NCI-H2196 (cell line): ENCODE results near the gene ASB3.
A peak's percentile ranks its signal among the peaks of the same experiment; 100 is the strongest.
"Not testable (repeated sequence)": the region's sequence is repeated elsewhere in the genome, so short reads cannot be mapped to it uniquely, and the experiment has no call there.

Experiments used
- DNase-seq: peaks from one replicate; lab custom pipeline; 2025; ENCODE audit not compliant: unreplicated experiment; lab: John Stamatoyannopoulos, UW

ASB3 gene

GRCh38 chr2:53786705-53787613 is at the start of gene ASB3, which contains the start of gene ERLEC1:
Gene ASB3, minus strand, starts transcription at chr2:53786953. Its CDS starts 21,381 bp downstream, at chr2:53765572.
Gene ERLEC1, plus strand, starts transcription at chr2:53787044. Its CDS starts 167 bp downstream, at chr2:53787211.
- DNase-seq, result peak; percentile 63

GRCh38 chr2:53829980-53830290 is 43.2 kb upstream of the ASB3 start:
- not testable (repeated sequence) for DNase-seq

- DNase-seq, result no peak
Measured at GRCh38 chr2:53829273-53829979, 42.7 kb upstream of the ASB3 start.

- DNase-seq, result no peak
Measured at GRCh38 chr2:53828331-53828730, 41.6 kb upstream of the ASB3 start.

GRCh38 chr2:53827398-53828175 is 40.8 kb upstream of the ASB3 start:
- DNase-seq, result no peak

- no peak for DNase-seq
Measured at GRCh38 chr2:53826587-53827397, 40.0 kb upstream of the ASB3 start.

GRCh38 chr2:53826030-53826410 is 39.3 kb upstream of the ASB3 start:
- DNase-seq, result no peak

GRCh38 chr2:53823639-53824038 is 36.9 kb upstream of the ASB3 start:
- DNase-seq, result not testable (repeated sequence)

- DNase-seq, result no peak
Measured at GRCh38 chr2:53821810-53822209, 35.1 kb upstream of the ASB3 start.

- no peak for DNase-seq
Measured at GRCh38 chr2:53820711-53821110, 34.0 kb upstream of the ASB3 start.

GRCh38 chr2:53820048-53820447 is 33.3 kb upstream of the ASB3 start:
- DNase-seq, result no peak

- DNase-seq, result no peak
Measured at GRCh38 chr2:53819634-53820033, 32.9 kb upstream of the ASB3 start.

- DNase-seq, result no peak
Measured at GRCh38 chr2:53818854-53819435, 32.2 kb upstream of the ASB3 start.

- DNase-seq, result no peak
Measured at GRCh38 chr2:53813151-53813550, 26.4 kb upstream of the ASB3 start.

- DNase-seq, result no peak
Measured at GRCh38 chr2:53811601-53812000, 24.8 kb upstream of the ASB3 start.

- DNase-seq, result no peak
Measured at GRCh38 chr2:53802617-53803151, 15.9 kb upstream of the ASB3 start.

GRCh38 chr2:53801547-53801946 is 14.8 kb upstream of the ASB3 start:
- no peak for DNase-seq

- no peak for DNase-seq
Measured at GRCh38 chr2:53793821-53794220, 7.1 kb upstream of the ASB3 start.

GRCh38 chr2:53793261-53793660 is 6.5 kb upstream of the ASB3 start:
- no peak for DNase-seq
